Endometrium (tissue), 2 donors: Measurements from ENCODE around the gene ATF2.
"Not testable (repeated sequence)": the region's sequence is repeated elsewhere in the genome, so short reads cannot be mapped to it uniquely, and the experiment has no call there.

Experiments
- FAIRE-seq: peaks from 2 replicates; lab custom pipeline; 2012; peaks lifted over from hg19 to GRCh38; lab: Jason Lieb, UNC
- donor health status: control.
- donor health status: control.

ATF2 gene

GRCh38 chr2:175166216-175166824 is 1.7 kb downstream of the ATF2 start:
- FAIRE-seq, result no peak

- FAIRE-seq, result no peak
Measured at GRCh38 chr2:175164235-175164634, 3.8 kb downstream of the ATF2 start.

GRCh38 chr2:175158894-175159293 is 9.1 kb downstream of the ATF2 start:
- no peak for FAIRE-seq

- no peak for FAIRE-seq
Measured at GRCh38 chr2:175156534-175156933, 11.5 kb downstream of the ATF2 start.

- no peak for FAIRE-seq
Measured at GRCh38 chr2:175154661-175155082, 13.3 kb downstream of the ATF2 start.

GRCh38 chr2:175152242-175152641 is 15.8 kb downstream of the ATF2 start:
- FAIRE-seq, result no peak

- no peak for FAIRE-seq
Measured at GRCh38 chr2:175151791-175152190, 16.2 kb downstream of the ATF2 start.

- FAIRE-seq, result no peak
Measured at GRCh38 chr2:175147186-175147585, 20.8 kb downstream of the ATF2 start.

GRCh38 chr2:175143678-175144077 is 24.3 kb downstream of the ATF2 start:
- no peak for FAIRE-seq

GRCh38 chr2:175143191-175143590 is 24.8 kb downstream of the ATF2 start:
- no peak for FAIRE-seq

- no peak for FAIRE-seq
Measured at GRCh38 chr2:175140332-175140731, 27.7 kb downstream of the ATF2 start.

- no peak for FAIRE-seq
Measured at GRCh38 chr2:175137793-175138192, 30.2 kb downstream of the ATF2 start.

GRCh38 chr2:175136334-175137215 is 31.4 kb downstream of the ATF2 start:
- FAIRE-seq, result no peak

GRCh38 chr2:175135862-175136261 is 32.1 kb downstream of the ATF2 start:
- FAIRE-seq, result peak; percentile 21

GRCh38 chr2:175135177-175135576 is 32.8 kb downstream of the ATF2 start:
- no peak for FAIRE-seq

- FAIRE-seq, result no peak
Measured at GRCh38 chr2:175131252-175131651, 36.8 kb downstream of the ATF2 start.

- FAIRE-seq, result no peak
Measured at GRCh38 chr2:175126661-175127060, 41.3 kb downstream of the ATF2 start.

- FAIRE-seq, result no peak
Measured at GRCh38 chr2:175123254-175123653, 44.7 kb downstream of the ATF2 start.

- FAIRE-seq, result peak; percentile 96
Measured at GRCh38 chr2:175111200-175111657, 56.8 kb downstream of the ATF2 start.

- FAIRE-seq, result not testable (repeated sequence)
Measured at GRCh38 chr2:175108091-175108490, 59.9 kb downstream of the ATF2 start.

- no peak for FAIRE-seq
Measured at GRCh38 chr2:175107146-175107545, 60.9 kb downstream of the ATF2 start.

- FAIRE-seq, result no peak
Measured at GRCh38 chr2:175103191-175103590, 64.8 kb downstream of the ATF2 start.

GRCh38 chr2:175101514-175101913 is 66.5 kb downstream of the ATF2 start:
- FAIRE-seq, result no peak

- no peak for FAIRE-seq
Measured at GRCh38 chr2:175097297-175097696, 70.7 kb downstream of the ATF2 start.
